Left lung (tissue), 10 donors: Measurements from ENCODE around the gene FANK1. TPM values are rescaled to one million over a fixed set of nuclear protein-coding genes. Genes with fewer than 3 reads are reported as not detected.
"Not testable (repeated sequence)": the region's sequence is repeated elsewhere in the genome, so short reads cannot be mapped to it uniquely, and the experiment has no call there.

Source experiments
- ATAC-seq: fragments of 200-7000 bp; cut with Tn5 transposase; one replicate; pipeline ENCODE4 v1.9.1; 2020; ENCODE audit warnings: moderate library complexity
- DNase-seq, 4 donors: peaks; one replicate each; pipeline ENCODE4 v3.0.0-alpha.2; 2013 to 2020
- H3K27ac ChIP-seq, 2 donors: fragments of 200-600 bp; sonication (generic) in 1 of 2; one replicate each; pipeline versions ENCODE4 v1.5.0 to v1.8.0; 2020 to 2021
- H3K27me3 ChIP-seq, 2 donors: fragments of 200-600 bp; sonication (generic) in 1 of 2; one replicate each; pipeline versions ENCODE4 v1.5.0 to v1.8.0; 2020 to 2021
- H3K36me3 ChIP-seq, 2 donors: fragments of 200-600 bp; sonication (generic) in 1 of 2; one replicate each; pipeline versions ENCODE4 v1.5.0 to v1.8.0; 2020 to 2021
- H3K4me1 ChIP-seq, 2 donors: fragments of 200-600 bp; one replicate each; pipeline ENCODE4 v1.8.0; 2021
- H3K4me3 ChIP-seq, 2 donors: fragments of 200-600 bp; sonication (generic) in 1 of 2; one replicate each; pipeline versions ENCODE4 v1.5.0 to v1.8.0; 2020 to 2021; ENCODE audit warnings: mild to moderate bottlenecking in 1 of 2
- H3K9me3 ChIP-seq, 2 donors: fragments of 200-600 bp; sonication (generic) in 1 of 2; one replicate each; pipeline versions ENCODE4 v1.5.0 to v1.8.0; 2020 to 2021
- intact Hi-C, 2 donors: fragments of 100-400 bp; cut with DNase I; formaldehyde crosslinking; loops; one replicate each; pipeline versions ENCODE4 v1.11.2 to v1.14.2; 2022
- polyA plus RNA-seq, 6 donors: library from polyadenylated mRNA; unstranded; fragments of 120-200 nt; gene quantifications; one replicate each; pipeline ENCODE4 v1.2.1, GENCODE V29; 2013; ENCODE audit not compliant: insufficient read length in 6 of 6
- total RNA-seq, 2 donors: library from RNA; stranded (reverse); fragmentation: NEBNext Ultra II Directional; extraction: Animal tissue kit (Norgen Biotek cat#: 25700); gene quantifications; one replicate each; pipeline ENCODE4 v1.2.1, GENCODE V29; 2021
- TF ChIP-seq, protein P1 (sequence below), 2 donors: fragments of 200-600 bp; sonication (generic) in 1 of 2; IDR thresholded peaks; one replicate each; pipeline versions ENCODE4 v1.5.0 to v1.8.0; 2021; ENCODE audit warnings: antibody characterized with exemption in 2 of 2
- donor health status: DM: no; HTN: yes; CAD: no.
- donor health status: DM: no; HTN: no; CAD: no.

FANK1 gene
- total and polyA plus RNA-seq, 8 donors, result 4.3 to 12.1 (median 8.4) TPM

DNA sequence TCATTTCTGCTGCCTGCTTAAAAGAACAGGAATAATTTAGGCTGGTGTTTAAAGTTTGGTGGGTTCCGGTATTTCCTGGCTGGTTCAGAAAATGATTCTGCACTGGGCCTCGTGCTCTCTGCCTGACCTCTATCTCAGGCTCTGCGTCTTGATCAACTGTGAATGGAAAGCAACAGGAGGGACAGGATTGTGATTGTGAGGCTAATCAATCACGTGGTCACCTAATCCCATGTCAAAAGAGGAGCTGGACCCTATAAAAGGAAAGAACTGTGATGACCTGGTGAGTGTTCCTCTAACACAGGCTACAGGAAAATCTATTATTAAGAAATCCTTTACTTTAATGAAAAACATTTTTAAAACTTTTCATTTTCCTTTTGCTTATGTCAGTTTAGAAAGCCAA is 15.2 kb upstream of the FANK1 start, which contains the start of gene DHX32:
Gene DHX32 (minus strand): TSS at position 101 of the 400 bp plus-strand sequence. CDS start 468 bp downstream, outside the sequence.
- no peak for ATAC-seq
- Histone ChIP-seq H3K9me3 (peaks cover 0 to 5% of the 10 kb centered on the region in 2 donors), H3K27me3 (no peaks in the 10 kb centered on the region), H3K4me1 (no peaks in the 10 kb centered on the region), H3K27ac (no peak within 1 kb of the TSS), H3K4me3 (no peak within 1 kb of the TSS), H3K36me3 (peaks cover 0 to 4% of the 10 kb centered on the region in 2 donors)
- intact Hi-C loops, result no loop called here
- DNase-seq, result no peak
- TF ChIP-seq, protein P1, sequence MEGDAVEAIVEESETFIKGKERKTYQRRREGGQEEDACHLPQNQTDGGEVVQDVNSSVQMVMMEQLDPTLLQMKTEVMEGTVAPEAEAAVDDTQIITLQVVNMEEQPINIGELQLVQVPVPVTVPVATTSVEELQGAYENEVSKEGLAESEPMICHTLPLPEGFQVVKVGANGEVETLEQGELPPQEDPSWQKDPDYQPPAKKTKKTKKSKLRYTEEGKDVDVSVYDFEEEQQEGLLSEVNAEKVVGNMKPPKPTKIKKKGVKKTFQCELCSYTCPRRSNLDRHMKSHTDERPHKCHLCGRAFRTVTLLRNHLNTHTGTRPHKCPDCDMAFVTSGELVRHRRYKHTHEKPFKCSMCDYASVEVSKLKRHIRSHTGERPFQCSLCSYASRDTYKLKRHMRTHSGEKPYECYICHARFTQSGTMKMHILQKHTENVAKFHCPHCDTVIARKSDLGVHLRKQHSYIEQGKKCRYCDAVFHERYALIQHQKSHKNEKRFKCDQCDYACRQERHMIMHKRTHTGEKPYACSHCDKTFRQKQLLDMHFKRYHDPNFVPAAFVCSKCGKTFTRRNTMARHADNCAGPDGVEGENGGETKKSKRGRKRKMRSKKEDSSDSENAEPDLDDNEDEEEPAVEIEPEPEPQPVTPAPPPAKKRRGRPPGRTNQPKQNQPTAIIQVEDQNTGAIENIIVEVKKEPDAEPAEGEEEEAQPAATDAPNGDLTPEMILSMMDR (IDR thresholded peaks at IDR 0.05), result no peak

- Histone ChIP-seq H3K27ac (no peak overlapping the region), H3K9me3 (no peaks in the 10 kb centered on the region), H3K4me1 (no peaks in the 10 kb centered on the region), H3K36me3 (no peaks in the 10 kb centered on the region), H3K27me3 (no peaks in the 10 kb centered on the region), H3K4me3 (no peak overlapping the region)
- peak; percentile 65 for ATAC-seq
- TF ChIP-seq, protein P1 (IDR thresholded peaks at IDR 0.05), result no peak
- intact Hi-C loops, result no loop called here
- DNase-seq, result no peak
Measured at GRCh38 chr10:125882596-125882995, 13.8 kb upstream of the FANK1 start.

DNA sequence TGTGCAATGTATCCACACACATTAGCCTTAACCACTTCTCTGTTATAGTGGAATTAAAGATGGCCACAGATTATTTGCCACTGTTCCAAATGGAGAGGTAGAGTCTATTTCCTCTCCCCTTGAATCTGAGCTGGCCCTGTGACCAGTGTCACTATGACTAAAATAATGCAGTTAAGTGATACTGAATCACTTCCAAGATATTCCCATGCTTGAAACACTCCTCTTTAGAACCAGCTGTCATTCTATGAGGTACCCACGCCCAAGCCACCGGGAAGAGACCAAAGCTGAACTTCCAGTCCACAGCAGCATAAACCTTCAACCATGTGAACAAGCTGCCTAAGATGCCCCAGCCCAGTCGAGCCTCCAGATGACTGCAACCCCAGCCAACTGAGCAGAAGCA is 13.2 kb upstream of the FANK1 start:
- DNase-seq (no peak), ATAC-seq (peak; percentile 23)
- TF ChIP-seq, protein P1 (IDR thresholded peaks at IDR 0.05), result no peak
- no peak overlapping the region for H3K4me3 ChIP-seq
- intact Hi-C loops, result no loop called here
- no peaks in the 10 kb centered on the region for H3K9me3 ChIP-seq
- H3K36me3 ChIP-seq, result no peaks in the 10 kb centered on the region
- no peaks in the 10 kb centered on the region for H3K27me3 ChIP-seq
- H3K4me1 ChIP-seq, result no peaks in the 10 kb centered on the region
- H3K27ac ChIP-seq, result no peak overlapping the region

- H3K27me3 ChIP-seq, result no peaks in the 10 kb centered on the region
- no peak for ATAC-seq
- no peaks in the 10 kb centered on the region for H3K36me3 ChIP-seq
- TF ChIP-seq, protein P1 (IDR thresholded peaks at IDR 0.05), result no peak
- no peaks in the 10 kb centered on the region for H3K4me1 ChIP-seq
- DNase-seq, result no peak
- H3K9me3 ChIP-seq, result no peaks in the 10 kb centered on the region
- H3K4me3 ChIP-seq, result no peak overlapping the region
- no peak overlapping the region for H3K27ac ChIP-seq
- intact Hi-C loops, result no loop called here
Measured at GRCh38 chr10:125886914-125887512, 9.4 kb upstream of the FANK1 start.

- H3K36me3 ChIP-seq, H3K4me1 ChIP-seq, DNase-seq, intact Hi-C loops, H3K4me3 ChIP-seq, H3K27me3 ChIP-seq, H3K27ac ChIP-seq, H3K9me3 ChIP-seq: not testable (repeated sequence)
- peak; percentile 79 for ATAC-seq
Measured at GRCh38 chr10:125889441-125889840, 6.9 kb upstream of the FANK1 start.

DNA sequence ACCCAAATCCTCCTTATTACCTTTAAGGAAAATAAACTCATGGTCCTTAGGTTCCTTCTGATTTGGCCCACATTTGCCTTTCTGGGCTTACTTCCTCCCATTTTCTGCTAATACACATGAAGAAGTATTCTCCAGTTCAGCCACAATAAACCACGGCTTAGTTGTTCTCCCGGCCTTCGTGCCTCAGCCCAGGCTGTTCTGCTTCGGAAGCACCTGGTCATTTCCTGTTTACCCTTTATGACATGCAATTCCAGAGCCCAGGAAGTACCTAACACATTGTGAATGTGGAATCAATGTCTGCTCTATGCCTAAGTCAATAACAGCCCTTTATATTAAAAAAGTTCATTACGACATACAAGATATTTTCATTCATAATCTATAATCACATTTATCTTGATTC is 4.0 kb upstream of the FANK1 start:
- ATAC-seq, H3K9me3 ChIP-seq, H3K27ac ChIP-seq, DNase-seq, intact Hi-C loops, H3K36me3 ChIP-seq, H3K4me3 ChIP-seq, H3K27me3 ChIP-seq: not testable (repeated sequence)
- peaks cover 0 to 13% of the 10 kb centered on the region in 2 donors for H3K4me1 ChIP-seq

GRCh38 chr10:125894176-125894575 is 2.2 kb upstream of the FANK1 start:
- H3K27me3 ChIP-seq, ATAC-seq, DNase-seq, intact Hi-C loops, H3K36me3 ChIP-seq, H3K4me3 ChIP-seq, H3K27ac ChIP-seq, H3K9me3 ChIP-seq: not testable (repeated sequence)
- peaks cover 0 to 13% of the 10 kb centered on the region in 2 donors for H3K4me1 ChIP-seq

GRCh38 chr10:125895130-125896087 is 955 bp upstream of the FANK1 start:
- Histone ChIP-seq H3K4me1 (peaks cover 0 to 13% of the 10 kb centered on the region in 2 donors), H3K27ac (peak overlapping the region; percentile 82 to 91), H3K4me3 (peak overlapping the region; percentile 64 to 84)
- H3K36me3 ChIP-seq, intact Hi-C loops, H3K27me3 ChIP-seq, H3K9me3 ChIP-seq: not testable (repeated sequence)
- ATAC-seq, result peak; percentile 79
- DNase-seq, result peak; percentile 55 to 93 (median 68)

DNA sequence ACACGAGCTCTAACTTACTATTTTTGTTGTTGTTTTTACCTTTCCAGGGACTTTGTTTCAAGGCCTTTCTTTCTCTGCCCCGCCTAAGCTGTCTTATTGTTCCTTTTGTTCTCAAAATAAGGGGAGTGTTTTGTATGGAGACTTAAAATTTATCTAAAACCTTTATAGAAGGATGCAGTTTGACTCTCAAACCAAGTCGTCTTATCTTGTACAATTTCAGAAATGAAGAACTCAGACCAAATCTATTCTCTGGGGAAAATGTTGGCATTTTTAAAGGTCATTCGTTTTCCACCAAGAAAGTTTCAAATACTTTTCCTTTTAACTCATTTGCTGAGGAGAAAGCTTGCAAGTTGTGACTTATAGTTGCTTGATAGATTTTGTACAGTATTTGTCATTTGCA is 953 bp downstream of the FANK1 start:
- H3K27me3 ChIP-seq, H3K27ac ChIP-seq, DNase-seq, ATAC-seq, H3K36me3 ChIP-seq, H3K4me3 ChIP-seq, intact Hi-C loops, H3K9me3 ChIP-seq: not testable (repeated sequence)
- H3K4me1 ChIP-seq, result peaks cover 0 to 13% of the 10 kb centered on the region in 2 donors
